ENCODE measurements around the gene ADGRF3.
"Not testable (repeated sequence)": the region's sequence is repeated elsewhere in the genome, so short reads cannot be mapped to it uniquely, and the experiment has no call there.

The ADGRF3 gene

DNA sequence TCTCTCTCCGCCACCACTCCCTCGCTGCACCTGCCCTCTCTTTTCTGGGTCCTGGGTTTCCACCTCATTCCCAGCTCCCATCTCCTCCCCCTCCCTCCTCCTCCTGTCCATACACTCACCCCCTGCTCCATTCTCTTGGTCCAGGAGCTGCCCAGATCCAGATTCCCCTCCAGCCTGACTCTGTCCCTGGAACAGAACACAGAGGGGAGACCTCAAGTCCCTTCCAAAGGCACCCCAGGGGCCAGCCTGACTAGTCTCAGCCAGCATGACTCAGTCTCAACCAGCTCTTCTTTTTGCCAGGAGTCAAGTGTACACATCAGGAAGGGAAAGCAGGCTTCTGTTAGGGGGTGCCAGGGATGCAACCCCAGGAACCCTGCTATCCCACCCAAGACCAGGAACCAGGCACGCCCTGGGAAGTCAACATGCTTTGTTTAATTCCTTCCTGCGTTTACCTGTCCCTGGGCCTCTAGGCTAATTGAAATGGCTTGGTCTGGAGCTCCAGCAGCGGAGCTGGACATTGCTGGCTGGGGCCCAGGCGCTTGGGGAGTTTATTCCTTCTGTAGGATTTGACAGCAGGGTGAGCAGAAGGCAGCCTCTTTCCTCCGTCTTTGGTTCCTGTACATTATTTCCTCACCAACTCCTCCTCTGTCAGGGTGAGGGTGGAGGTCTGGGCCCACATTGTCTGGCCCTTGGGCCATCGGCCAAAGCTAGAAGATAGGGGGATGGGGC, 29.0 kb downstream of the ADGRF3 start:
- no peak for DNase-seq

DNA sequence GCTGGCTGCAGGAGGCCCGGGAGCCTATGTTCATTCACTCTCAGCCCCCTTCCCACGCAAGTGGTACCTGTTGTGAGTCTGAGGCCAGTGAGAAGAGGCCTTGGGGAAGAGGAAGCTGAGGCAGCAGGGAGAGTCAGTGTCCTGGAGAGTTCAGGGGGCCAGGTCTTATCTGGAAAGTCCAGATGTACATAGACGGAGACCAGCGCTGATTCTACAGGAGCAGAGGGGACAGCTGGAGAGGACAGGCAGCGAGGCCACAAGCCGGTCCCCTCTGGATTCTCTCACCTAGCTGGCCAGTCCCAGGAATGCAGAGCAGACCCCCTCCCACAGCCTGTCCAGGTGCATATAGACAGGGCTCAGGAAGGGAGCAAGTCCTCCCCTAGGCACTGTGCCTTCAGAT, 29.7 kb downstream of the ADGRF3 start:
- no peak for DNase-seq

DNA sequence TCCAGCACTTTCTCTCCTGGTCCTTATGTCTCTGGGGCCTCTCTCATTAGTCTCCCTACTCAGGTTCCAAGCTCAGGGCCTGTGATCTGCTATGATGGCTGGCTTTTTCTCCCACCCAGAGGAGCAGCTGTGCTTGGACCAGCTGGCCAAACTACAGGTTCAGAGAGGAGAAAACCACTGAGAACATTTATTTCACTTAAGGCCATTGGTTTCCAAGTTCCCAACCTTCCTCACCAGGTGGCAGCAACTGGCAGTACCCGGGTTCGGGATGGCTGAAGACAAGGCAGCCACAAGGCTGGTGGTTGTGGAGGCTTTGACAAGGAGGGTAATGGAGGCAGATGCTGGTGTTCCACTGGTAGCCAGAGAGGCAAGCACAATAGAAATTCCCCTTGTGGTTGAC, 30.5 kb downstream of the ADGRF3 start:
- DNase-seq, result no peak

DNA sequence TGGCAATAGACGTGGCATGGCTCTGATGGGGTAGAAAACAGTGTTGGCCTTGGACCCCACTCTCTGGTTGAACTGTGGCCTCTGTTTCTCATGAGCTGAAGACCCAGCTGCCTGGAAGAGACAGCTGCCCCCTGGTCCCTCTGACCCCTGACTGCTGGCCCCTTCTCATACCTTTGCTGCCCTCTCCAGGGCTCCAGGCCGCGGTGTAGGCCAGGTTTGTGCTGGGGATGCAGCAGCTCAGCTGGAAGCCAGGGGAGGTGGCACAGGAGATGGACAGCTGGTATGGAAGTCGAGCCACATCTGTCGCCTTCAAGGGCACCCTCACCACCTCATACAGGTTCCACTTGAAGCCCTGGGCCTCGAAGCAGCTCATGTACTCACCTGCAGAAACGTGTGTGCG, 32.3 kb downstream of the ADGRF3 start:
- DNase-seq, result no peak

DNA sequence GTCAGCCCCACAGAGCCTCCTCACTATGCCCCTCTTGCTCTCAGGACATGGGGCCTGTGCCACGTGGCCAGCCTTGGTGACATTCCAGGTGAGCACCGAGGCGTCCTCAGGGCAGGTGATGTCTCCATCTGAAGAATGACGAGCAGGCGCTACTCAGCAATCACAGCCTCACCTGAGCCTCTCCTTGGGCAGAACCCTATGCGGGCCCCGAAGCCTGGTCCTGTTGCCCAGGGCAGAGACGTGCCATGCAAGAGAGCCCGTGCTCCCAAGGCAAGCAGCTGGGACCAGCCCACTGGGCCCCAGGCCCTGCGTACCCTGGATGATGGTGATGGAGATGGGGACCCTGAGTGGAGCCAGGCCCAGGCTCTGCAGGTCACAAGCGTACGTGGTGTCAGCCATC, 33.1 kb downstream of the ADGRF3 start:
- no peak for DNase-seq

DNA sequence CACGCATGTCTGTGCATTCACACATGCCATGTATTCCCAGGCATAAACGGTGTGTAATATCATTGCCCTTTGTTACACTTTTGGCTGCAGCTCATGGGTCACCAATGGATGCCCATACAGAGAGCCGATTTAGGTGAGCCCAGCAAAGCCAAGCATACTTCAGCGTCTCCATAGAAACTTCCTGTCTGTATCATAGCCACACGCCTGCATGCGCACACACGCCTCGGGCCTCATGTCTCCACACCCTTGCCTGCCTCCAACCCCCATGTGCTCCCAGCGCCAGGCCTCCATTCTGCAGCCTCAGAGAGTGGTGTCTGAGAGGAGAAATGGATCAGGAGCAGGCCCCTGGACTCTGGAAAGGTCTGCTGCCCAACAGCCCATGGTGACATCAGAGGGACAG, 34.1 kb downstream of the ADGRF3 start:
- no peak for DNase-seq

DNA sequence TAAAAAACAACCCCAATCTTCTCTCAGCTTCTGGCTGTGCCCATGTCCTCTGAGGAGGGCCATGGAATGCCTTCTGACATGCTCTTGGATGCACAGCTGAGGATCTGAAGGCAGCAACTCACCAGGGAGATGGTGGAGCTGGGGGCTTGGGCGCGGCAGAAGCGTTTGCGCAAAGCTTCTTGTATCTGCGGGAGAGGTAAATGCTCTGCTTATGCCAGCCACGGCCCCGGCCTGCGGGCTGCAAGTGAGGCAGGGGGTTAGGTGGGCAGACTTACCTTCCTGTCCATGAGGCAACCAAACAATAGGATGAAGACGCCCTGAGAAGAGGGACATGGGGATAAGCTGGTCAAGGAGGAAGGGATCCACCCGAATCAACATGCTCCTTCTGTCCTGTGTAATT, 36.7 kb downstream of the ADGRF3 start:
- no peak for DNase-seq

DNA sequence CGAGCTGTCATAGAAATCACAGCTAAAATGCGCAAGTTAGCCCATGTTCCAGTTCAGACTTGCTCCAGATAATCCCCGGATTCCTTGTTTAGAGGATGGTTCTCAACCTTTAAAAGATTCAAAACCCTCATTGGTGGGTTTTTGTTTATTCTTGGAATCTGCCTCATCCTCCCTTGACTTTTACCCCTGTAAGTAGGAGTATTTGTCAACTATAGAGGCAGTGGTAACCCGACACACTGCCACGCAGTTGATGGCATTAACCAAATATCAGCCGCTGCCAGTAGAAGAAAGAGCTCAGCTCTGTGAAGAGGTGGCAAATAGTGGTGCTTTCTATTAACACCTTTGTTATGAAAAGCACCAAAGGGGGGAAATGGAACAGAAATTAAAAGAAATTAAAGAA, 41.0 kb downstream of the ADGRF3 start:
- DNase-seq, result no peak

DNA sequence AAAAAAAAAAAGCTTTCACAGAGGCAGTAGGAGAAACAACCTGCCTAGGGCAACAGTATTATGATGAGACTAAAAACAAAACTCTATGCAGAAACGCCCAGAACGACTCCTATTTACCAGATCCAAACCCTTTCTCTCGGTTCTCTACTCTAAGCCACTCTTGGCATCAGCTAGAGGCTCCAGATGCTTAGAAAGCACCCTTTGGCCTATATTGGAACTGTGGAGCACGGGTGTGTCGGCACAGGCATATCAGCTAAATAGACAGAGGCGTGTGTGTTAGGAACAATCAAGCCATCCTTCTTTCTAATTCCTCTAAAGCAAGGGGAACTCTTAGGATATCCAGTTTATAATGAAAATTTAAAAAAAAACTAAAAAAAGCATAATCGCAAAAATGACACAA, 41.5 kb downstream of the ADGRF3 start:
- not testable (repeated sequence) for DNase-seq

DNA sequence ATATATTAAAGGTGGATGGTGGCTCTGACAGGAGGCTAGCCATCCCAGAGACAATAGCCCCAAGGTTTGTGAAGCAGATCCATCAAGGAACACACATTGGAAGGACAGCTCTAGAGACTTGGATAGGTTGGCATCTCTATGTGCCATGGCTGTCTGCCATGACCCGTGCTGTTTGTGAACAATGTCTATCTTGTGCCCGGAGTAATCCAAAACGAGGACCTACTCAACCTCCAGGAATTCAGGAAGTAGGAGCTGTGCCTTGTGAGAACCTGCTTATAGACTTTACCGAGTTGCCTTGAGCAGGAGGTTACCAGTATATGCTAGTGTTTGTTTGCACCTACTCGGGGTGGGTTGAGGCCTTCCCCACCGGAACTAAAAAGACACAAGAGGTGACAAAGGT, 43.7 kb downstream of the ADGRF3 start:
- no peak for DNase-seq

DNA sequence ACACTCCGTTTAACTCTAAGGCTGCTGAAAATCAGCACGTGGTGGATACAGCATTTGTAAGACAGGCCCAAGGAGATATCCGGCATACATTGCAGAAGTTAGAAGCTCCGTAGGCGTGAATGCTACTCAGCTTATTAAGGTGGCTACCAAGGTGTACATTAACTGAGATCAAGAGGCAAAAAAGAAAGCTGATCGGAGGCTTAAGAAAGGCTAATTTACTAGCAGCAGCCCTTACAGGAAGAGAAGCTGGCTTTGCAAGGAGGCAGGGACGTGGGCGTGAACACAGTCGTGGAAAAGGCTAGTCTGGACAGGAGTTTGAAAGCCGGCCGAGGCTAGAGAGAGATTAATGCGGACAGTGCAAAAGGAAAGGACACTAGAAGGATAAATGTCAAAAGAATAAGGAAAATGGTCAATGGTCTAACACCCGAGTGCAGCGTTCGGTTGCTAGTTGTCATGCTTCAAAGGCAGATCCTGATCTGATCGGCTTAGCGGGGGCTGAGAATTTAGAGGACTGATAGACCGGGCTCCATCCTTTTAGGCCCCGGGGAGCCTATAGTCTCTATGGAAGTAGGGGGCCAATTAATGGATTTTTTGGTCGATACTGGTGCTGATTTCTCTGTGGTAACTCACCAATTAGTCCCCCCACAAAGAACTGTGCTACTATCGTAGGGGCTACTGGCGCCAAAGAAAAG, 46.2 kb downstream of the ADGRF3 start:
- DNase-seq, result no peak

DNA sequence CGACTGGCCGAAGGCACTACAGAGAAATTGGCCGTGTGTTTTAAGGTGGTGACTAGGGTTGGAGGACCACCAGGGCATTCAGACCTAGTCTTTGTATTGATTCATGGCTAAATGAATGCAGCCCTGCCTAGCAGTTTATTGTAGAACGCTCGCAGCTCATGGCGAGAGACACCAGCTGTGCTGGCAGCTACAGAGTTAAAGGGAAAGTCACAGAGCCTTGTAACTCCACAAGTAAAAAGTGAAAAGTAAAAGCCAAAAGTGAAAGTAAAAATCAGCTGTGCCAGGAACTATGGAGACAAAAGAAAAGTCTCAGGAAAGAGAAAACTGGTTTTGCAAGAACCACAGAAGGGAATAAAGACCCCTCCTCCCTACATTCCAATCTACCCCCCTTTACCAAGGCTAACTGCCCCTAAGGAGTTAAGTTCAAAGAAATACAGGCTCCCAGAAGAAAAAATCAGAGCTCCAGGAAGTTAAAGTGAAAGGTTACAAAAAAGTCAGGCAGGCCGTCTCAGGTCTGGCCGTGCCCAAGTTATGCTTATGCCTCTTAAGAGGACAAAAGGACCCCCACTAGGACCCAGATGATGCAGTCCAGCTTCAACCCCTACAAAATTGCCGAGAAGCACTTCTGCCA, 47.0 kb downstream of the ADGRF3 start:
- no peak for DNase-seq

DNA sequence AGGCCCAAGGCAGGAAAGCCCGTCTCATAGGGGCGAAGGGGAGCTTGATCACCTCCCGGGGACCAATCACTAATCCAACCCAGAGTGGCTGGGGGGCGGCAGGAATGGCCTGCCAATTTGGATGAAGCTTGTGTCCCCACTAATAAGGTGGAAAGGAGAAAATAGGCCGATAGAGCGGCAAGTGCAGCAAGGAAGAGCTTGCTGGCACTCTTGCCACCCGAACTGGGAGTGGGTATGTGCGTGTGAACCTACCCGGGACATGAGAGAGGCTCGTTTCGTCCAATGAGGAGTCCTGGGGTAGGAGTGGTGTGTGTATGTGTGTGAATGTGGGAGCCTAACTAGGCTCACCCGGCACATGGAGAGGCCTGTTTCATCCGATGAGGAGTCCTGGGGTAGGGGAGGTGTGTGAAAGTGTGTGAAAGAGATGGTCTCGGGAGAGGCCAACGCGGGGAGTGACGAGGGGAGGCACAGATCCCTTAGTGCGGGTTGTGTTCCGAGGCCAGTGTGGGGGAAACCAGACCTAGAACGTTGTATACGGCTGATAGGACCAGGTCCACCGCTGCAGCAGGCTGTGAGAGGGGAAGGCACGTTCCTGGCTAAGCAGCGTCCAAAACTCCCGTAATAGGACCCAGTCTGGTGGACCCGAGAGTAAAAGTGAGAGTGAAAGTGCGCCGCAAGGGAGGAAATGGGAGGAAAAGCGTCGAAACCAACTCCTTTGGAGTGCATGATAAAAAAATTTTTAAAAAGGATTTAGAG, 47.8 kb downstream of the ADGRF3 start:
- DNase-seq, result peak; percentile 38

DNA sequence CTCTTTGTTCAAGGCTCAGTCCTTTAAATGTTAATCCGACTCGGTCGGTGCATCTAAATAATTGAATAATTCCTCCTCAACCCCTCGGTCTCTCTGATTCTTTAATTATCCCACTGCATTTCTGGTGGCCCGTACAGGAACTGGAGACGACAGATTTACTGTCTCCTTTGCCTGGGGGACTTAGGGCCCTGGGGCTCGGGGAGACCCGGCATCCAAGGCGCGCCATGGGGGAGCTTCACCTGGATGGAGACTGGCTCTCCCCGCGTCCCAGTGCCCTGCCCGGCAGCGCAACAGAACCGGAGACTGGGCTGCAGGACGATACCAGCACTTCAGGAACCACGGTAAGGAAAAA, 48.3 kb downstream of the ADGRF3 start:
- no peak for DNase-seq

DNA sequence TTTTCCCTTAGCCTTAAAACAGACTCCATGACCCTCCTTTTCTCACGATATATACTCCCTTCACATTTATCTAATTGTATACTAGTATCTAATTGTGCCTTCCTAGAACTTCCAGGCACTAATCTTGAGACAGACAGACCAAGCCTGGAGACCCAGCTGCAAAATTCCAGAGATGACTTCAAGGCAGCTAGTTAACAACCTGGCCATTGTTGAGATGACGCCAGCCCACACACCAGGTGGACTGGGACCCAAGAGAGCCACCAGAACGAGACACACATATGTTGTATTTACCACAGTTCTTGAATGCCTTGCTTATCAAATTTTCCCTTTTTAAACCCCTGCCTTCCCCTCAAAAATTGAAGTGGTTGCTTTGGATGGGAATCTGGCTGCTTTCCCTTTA, 49.5 kb downstream of the ADGRF3 start:
- DNase-seq, result no peak

DNA sequence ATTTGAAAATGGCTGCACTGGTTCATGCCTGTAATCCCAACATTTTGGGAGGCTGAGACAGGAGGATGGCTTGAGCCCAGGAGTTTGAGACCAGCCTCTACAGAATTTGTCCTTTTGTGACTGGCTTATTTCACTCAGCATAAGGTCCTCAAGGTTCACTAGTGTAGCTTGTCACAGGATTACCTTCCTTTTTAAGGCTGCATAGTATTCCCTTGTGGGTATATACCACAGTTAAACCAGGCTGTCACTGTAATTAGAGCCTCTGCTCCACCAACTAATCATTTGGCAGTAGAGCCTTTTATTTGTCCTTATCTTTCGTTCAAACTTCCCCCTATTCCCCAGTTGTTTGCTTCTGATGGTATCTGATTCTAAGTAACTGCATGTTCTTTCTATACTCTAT, 51.1 kb downstream of the ADGRF3 start:
- no peak for DNase-seq

DNA sequence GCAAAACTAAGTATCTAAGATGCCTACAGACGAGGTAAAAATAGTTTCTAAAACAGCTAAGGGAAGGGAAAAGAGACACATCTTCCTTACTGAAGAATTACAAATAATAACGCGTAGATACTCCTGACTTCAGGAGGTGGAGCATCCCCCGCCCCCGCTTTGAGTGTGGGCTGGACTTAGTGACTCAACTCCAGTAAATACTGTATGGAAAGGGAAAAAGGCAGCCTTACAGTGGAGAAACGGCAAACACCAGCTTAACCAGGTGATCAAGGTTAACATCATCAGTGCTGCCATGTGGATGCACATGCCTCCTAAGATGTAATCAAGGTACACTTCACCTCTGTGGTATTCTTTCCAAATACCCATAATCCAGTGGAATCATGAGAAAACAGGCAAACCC, 53.9 kb downstream of the ADGRF3 start:
- no peak for DNase-seq

DNA sequence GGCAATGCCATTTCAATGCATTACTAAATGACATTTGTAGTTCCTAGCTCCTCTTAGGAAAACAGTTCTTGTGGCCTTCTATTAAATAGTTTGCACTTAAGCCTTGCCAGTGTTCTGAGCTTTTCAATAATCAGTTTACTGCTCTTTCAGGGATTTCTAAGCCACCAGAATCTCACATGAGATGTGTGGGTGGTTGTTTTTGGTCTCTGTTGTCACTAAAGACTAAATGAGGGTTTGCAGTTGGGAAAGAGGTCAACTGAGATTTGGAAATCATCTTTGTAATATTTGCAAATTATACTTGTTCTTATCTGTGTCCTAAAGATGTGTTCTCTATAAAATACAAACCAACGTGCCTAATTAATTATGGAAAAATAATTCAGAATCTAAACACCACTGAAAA, 56.6 kb downstream of the ADGRF3 start:
- no peak for DNase-seq

DNA sequence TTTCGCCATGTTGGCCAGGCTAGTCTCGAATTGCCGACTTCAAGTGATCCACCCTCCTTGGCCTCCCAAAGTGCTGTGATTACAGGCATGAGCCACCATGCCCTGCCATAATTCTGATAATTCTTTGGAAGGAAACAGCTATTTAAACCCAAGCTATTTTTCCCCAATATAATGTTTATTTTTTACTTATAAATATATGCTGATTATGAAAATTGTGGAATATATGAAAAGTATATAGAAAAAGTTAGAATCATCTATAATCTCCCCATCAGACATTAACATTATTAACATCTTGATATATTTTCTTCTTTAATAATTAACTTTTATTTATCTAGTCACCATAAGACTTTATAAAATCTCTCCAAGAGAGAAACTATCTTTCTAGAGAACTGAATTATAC, 60.7 kb downstream of the ADGRF3 start:
- DNase-seq, result no peak

DNA sequence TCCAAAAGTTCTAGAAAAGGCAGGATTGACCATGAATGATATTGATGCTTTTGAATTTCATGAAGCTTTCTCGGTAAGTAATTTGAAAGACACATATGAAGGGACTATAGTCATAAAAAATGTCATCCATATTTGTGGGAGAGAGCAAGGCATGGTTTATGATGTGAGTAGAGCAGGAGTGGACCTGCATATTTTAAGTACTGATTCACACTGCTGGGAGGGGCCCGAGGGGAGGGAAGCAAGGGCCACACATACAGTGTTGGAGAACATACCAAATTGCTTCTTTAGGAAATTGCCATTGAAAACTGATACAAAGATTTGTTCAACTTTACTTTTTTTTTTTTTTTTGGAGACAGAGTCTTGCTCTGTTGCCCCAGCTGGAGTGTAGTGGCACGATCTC, 62.5 kb downstream of the ADGRF3 start:
- no peak for DNase-seq

DNA sequence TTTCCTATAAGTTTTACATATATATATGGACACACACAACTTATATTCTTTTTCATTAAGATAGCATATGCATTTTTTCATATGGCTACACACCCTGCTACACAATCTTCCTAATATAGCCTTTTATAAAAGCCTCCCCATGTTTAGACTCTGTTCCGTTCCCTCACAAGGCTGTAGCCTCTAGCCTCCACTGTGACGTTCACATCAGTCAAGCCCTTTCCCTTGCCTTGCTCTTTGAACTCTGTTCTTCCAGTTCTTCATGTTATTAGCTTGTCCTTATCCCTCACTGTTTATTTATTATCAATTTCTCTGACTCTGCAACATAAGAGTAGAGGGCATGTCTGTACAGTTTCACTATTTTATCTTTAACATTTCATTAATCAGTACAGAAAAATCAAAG, 63.0 kb downstream of the ADGRF3 start:
- DNase-seq, result no peak

DNA sequence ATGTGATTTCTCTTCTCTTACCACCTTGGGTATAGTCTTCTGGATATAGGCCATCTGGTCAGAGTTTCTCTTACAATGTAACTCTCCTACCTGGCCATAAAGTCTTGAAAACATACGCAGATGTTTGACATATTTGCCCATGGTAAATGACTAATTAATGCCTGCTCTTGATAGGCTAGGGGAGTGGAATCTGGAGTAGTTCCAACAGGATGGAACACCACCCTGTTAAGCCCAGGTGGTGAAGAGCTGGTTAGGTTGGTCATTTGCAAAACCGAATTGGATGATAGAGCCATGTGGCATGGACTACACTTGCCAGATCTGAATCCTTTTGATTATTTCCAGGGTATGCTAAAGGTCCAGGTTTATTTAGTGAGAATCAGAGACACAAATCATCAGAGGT, 65.4 kb downstream of the ADGRF3 start:
- no peak for DNase-seq

DNA sequence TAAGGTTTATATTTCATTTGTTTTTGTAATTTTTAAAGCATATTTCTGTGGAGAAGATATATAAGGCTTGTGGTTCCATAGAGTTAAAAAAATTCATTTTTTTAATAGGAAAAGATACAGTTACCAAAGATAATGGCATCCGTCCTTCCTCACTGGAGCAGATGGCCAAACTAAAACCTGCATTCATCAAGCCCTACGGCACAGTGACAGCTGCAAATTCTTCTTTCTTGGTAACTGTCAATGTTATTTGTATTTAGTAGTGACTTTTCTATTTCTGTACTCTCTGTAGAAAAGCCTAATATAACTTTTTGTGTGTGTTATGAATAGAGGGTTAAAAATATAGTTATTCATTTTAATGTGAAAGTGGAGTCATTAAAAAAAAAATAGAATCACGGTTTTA, 66.7 kb downstream of the ADGRF3 start:
- DNase-seq, result no peak

Measured in CD4-positive, alpha-beta T cell treated with Interferon gamma for 1 hour (primary cell).